ENCODE results near the gene CELA2A. TPM values are rescaled to one million over a fixed set of nuclear protein-coding genes. Genes with fewer than 3 reads are reported as not detected.
A peak's percentile ranks its signal among the peaks of the same experiment; 100 is the strongest.
"Not testable (repeated sequence)": the region's sequence is repeated elsewhere in the genome, so short reads cannot be mapped to it uniquely, and the experiment has no call there.

Gene CELA2A
- total and polyA plus RNA-seq, 4 donors: 0.63 to 1.8 (median 1.3) TPM; not detected in 1

DNA sequence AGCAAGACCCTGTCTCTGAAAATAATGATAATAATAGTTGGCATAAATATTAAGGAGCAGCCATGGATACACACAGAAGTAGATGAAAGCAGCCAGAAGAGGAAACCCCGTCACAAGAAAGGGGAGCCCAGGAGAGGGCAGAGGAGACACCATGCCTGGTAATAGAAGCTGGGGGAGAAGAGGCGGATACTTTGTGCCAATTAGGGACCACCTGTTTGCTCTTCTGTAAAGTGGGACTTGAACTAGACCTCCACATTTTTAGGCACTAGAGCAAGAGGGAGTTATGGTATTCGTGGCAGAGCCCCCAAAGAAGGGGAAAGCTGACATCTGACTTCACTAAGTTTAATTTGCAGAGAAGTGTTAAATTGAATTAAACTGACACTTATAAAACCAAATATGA, 31.8 kb downstream of the CELA2A start:
- Histone ChIP-seq H3K27ac (ENCODE audit: low read depth in 1 of 2, low read length in 2 of 2) (no peak overlapping the region), H3K36me3 (ENCODE audit: control insufficient read depth in 1 of 2, insufficient read depth in 2 of 2, low read length in 1 of 2) (peaks cover 0 to 3% of the 10 kb centered on the region in 2 donors), H3K27me3 (ENCODE audit: control insufficient read depth in 1 of 2, insufficient read depth in 2 of 2, low read length in 1 of 2) (no peaks in the 10 kb centered on the region), H3K4me1 (ENCODE audit: control insufficient read depth in 1 of 2, insufficient read depth in 2 of 2, low read length in 2 of 2) (no peaks in the 10 kb centered on the region), H3K9me3 (ENCODE audit: control insufficient read depth, low read length) (no peaks in the 10 kb centered on the region), H3K4me3 (ENCODE audit: low read length in 2 of 2) (no peak overlapping the region)
- no peak for DNase-seq
- no peak for ATAC-seq (ENCODE audit: low FRiP score)
- intact Hi-C loops (cut with DNase I): no loop called here
- 92 to 94% methylated on average over 3 of the region's 3 CpGs for WGBS, 2 donors

DNA sequence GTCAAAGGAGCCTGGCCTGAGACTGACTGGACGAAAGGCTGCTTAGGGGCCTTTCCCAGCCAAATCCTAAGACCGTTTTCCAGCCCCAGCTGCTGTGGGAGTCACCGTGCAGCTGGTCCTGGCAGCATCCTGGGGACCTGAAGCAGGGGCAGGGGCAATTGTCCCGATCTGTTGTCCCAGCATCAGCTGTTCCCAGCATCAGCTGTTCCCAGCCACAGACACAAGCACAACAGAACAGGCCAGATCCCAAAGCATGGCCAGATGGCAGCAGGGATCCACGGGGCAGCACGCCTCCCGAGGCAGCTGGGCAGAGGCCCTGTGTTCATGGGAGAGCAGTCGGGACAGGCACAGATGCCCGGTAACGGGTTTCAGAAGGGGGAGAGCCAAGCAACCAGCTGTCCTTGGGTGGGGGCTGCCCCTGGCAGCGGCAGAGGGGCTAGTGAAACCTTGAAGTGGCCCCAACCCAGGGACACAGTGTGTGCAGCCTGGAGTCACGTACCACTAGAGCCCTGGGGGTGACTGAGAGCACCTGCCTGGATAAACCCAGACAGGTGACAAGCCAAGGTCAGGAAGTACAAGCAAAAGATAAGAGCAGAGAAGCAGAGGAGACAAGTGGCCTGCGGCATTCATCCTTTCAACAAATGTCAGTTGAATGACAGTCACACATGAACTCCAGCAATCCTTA, 32.7 kb downstream of the CELA2A start:
- WGBS, 2 donors: 80 to 85% methylated on average over 11 to 13 of the region's 13 CpGs
- ATAC-seq (ENCODE audit: low FRiP score) (no peak), DNase-seq (no peak)
- intact Hi-C loops (cut with DNase I): no loop called here
- no peak overlapping the region for H3K4me3 ChIP-seq (ENCODE audit: low read length in 2 of 2)
- H3K9me3 ChIP-seq (ENCODE audit: control insufficient read depth, low read length): no peaks in the 10 kb centered on the region
- H3K27ac ChIP-seq (ENCODE audit: low read depth in 1 of 2, low read length in 2 of 2): no peak overlapping the region
- no peaks in the 10 kb centered on the region for H3K27me3 ChIP-seq (ENCODE audit: control insufficient read depth in 1 of 2, insufficient read depth in 2 of 2, low read length in 1 of 2)
- peaks cover 0 to 5% of the 10 kb centered on the region in 2 donors for H3K36me3 ChIP-seq (ENCODE audit: control insufficient read depth in 1 of 2, insufficient read depth in 2 of 2, low read length in 1 of 2)
- no peaks in the 10 kb centered on the region for H3K4me1 ChIP-seq (ENCODE audit: control insufficient read depth in 1 of 2, insufficient read depth in 2 of 2, low read length in 2 of 2)

DNA sequence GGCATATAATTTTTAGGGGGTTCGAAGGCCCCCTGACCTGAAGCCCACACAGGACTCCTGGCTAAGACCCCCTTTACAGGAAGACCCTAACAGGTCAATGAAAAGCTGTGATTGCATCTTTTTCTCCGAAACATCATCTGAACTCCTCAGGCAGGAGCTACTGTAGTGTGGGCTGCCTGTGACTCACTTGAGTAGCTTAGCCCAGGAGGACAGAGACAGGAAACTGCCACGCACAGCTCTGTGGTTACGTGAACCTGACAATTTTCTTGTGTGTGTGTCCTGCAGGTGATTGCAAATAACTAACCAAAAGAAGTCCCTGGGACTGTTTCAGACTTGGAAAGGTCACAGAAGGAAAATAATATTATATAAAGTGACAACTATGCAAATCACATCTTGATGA, 34.5 kb downstream of the CELA2A start:
- H3K9me3 ChIP-seq (ENCODE audit: control insufficient read depth, low read length); H3K27me3 ChIP-seq (ENCODE audit: control insufficient read depth in 1 of 2, insufficient read depth in 2 of 2, low read length in 1 of 2); H3K27ac ChIP-seq (ENCODE audit: low read depth in 1 of 2, low read length in 2 of 2); ATAC-seq (ENCODE audit: low FRiP score); intact Hi-C loops (cut with DNase I); DNase-seq; H3K4me3 ChIP-seq (ENCODE audit: low read length in 2 of 2); H3K36me3 ChIP-seq (ENCODE audit: control insufficient read depth in 1 of 2, insufficient read depth in 2 of 2, low read length in 1 of 2); H3K4me1 ChIP-seq (ENCODE audit: control insufficient read depth in 1 of 2, insufficient read depth in 2 of 2, low read length in 2 of 2): not testable (repeated sequence)
- WGBS, 2 donors: 93 to 96% methylated on average over 4 of the region's 4 CpGs

DNA sequence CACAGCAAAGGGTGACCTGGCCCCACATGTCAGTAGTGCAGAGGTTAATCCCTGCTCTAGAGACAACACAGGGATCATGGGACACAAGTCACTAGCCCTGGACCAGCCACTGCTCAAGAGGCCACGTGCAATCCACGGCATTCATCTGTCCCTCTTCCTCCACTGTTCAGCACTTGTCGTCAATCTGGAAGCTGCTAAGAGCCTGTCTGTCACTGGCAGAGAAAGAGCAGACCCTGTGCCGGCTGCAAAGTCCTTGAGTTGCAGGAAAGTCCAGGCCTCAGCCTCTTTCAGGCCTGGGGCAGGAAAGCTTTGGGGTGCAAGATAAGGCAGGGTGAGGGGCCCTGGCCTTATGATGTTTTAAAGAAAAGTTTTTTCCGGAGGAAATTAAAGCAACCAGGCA, 36.1 kb downstream of the CELA2A start:
- 72 to 78% methylated on average over 5 of the region's 5 CpGs for WGBS, 2 donors
- no peak overlapping the region for H3K27ac ChIP-seq (ENCODE audit: low read depth in 1 of 2, low read length in 2 of 2)
- H3K9me3 ChIP-seq (ENCODE audit: control insufficient read depth, low read length): no peaks in the 10 kb centered on the region
- ATAC-seq (ENCODE audit: low FRiP score) (no peak), DNase-seq (no peak)
- H3K27me3 ChIP-seq (ENCODE audit: control insufficient read depth in 1 of 2, insufficient read depth in 2 of 2, low read length in 1 of 2): no peaks in the 10 kb centered on the region
- no peak overlapping the region for H3K4me3 ChIP-seq (ENCODE audit: low read length in 2 of 2)
- intact Hi-C loops (cut with DNase I): no loop called here
- no peaks in the 10 kb centered on the region for H3K4me1 ChIP-seq (ENCODE audit: control insufficient read depth in 1 of 2, insufficient read depth in 2 of 2, low read length in 2 of 2)
- peaks cover 0 to 7% of the 10 kb centered on the region in 2 donors for H3K36me3 ChIP-seq (ENCODE audit: control insufficient read depth in 1 of 2, insufficient read depth in 2 of 2, low read length in 1 of 2)

DNA sequence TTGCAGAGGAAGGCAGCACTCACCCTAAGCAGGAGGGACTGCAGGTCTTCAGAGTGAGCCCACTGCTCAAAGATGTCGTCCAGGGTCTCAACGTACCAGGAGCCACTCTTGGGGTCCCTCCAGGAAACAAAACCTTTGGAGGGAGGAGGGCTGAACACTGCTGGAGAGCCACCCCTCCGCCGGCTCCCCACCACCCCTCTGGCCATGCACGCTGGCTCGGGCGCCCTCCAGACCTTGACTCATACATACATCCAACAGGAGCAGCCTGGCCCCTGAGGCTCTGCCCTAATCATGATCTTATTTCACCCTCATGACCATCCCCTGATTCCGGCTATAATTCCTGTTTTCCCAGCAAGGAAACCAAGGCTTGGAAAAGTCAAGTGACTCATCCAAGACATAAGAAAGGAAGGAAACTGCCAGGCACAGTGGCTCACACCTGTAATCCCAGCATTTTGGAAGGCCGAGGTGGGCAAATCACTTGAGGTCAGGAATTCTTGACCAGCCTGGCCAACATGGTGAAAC, 37.4 kb downstream of the CELA2A start:
- Histone ChIP-seq H3K27ac (ENCODE audit: low read depth in 1 of 2, low read length in 2 of 2) (no peak overlapping the region), H3K36me3 (ENCODE audit: control insufficient read depth in 1 of 2, insufficient read depth in 2 of 2, low read length in 1 of 2) (peaks cover 0 to 7% of the 10 kb centered on the region in 2 donors), H3K27me3 (ENCODE audit: control insufficient read depth in 1 of 2, insufficient read depth in 2 of 2, low read length in 1 of 2) (no peaks in the 10 kb centered on the region), H3K4me1 (ENCODE audit: control insufficient read depth in 1 of 2, insufficient read depth in 2 of 2, low read length in 2 of 2) (no peaks in the 10 kb centered on the region), H3K4me3 (ENCODE audit: low read length in 2 of 2) (no peak overlapping the region), H3K9me3 (ENCODE audit: control insufficient read depth, low read length) (no peaks in the 10 kb centered on the region)
- DNase-seq: no peak
- ATAC-seq (ENCODE audit: low FRiP score): no peak
- intact Hi-C loops (cut with DNase I): no loop called here
- 93 to 97% methylated on average over 9 of the region's 9 CpGs for WGBS, 2 donors

DNA sequence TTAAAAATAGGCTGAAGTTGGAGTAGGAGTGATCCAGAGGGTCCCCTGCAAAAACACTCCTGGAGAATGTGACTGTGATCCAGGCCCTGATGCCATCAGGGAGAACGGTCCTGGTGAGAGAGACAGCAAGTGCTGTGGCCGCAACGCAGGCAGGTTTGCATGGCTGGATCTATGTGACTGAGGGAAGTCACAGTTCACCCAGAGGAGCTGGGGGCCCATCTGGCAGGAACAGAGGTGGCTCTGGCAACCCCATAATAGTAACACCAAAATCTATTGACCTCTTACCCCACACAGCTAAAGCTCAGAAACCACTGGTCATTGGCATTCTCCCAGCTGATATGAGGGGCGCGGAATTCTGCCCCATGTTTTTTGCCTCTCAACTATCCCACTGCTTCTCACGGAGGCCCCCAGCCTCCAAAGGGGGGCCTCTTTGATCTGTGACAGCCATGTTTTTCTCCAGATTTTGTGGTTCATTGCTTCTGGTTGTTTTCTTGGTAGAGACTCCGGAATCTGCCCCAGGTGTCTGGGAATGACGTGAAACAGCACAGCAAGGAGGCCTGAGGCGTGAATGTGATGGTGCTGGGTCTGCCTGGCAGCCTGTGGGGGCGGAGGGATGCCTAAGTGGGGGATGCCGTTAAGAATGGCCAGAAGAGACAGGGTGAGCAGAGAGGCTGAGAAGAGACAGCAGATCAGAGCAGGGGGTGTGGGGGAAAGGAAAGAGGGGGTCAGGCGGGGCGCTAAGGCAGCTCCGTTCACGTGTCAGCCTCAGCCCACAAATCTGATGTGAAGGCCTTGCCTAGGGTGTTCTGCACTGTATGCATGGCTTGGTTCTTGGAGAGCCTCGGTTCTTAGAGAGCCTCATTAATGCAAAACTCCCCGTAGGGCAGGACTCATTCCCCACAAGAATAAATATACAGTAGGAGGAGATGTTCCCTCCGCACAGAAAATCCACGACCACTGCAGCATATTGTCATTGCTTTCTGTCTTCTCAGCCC, 43.9 kb downstream of the CELA2A start:
- Histone ChIP-seq H3K4me3 (ENCODE audit: low read length in 2 of 2) (no peak overlapping the region), H3K36me3 (ENCODE audit: control insufficient read depth in 1 of 2, insufficient read depth in 2 of 2, low read length in 1 of 2) (peaks cover 0 to 4% of the 10 kb centered on the region in 2 donors), H3K4me1 (ENCODE audit: control insufficient read depth in 1 of 2, insufficient read depth in 2 of 2, low read length in 2 of 2) (no peaks in the 10 kb centered on the region), H3K27me3 (ENCODE audit: control insufficient read depth in 1 of 2, insufficient read depth in 2 of 2, low read length in 1 of 2) (no peaks in the 10 kb centered on the region), H3K9me3 (ENCODE audit: control insufficient read depth, low read length) (no peaks in the 10 kb centered on the region), H3K27ac (ENCODE audit: low read depth in 1 of 2, low read length in 2 of 2) (no peak overlapping the region)
- DNase-seq (no peak), ATAC-seq (ENCODE audit: low FRiP score) (no peak)
- intact Hi-C loops (cut with DNase I): no loop called here
- WGBS, 2 donors: 81 to 86% methylated on average over 19 of the region's 19 CpGs

DNA sequence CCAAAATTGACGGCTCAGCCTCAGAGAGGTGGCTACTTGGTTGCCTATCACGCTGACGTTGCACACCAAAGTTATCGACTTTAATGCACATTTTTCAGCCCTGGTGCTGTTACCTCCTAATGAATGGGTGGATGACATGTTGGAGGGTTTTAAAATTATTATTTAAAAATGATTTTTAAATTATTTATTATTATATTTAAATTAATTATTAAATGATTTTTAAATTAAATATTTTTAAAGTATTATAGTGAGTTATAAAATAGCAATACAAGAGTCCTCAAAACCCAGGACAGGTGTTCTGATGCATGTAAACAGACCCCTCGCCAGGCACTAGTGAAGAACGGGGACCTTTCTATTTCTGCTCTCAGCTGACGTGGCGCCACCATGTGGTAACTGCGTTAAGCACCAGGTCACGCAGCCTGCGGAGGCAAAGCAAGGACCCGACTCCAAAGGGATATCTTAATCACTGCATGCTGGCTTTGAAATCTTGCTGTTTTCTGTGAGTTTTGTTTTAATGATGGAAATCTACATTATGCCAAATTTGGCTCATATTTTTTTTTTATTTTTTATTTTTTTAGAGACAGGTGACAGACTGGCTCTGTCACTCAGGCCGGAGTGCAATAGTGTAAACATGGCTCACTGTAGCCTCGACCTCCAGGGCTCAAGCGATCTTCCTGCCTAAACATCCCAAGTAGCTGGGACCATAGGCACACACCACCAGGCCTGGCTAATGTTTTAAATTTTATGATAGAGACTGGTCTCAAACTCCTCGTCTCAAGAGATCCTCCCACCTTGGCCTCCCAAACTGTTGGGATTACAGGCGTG, 44.9 kb downstream of the CELA2A start:
- DNase-seq (peak in 1 of 2 donors; percentile 57), ATAC-seq (ENCODE audit: low FRiP score) (no peak)
- H3K4me3 ChIP-seq (ENCODE audit: low read length in 2 of 2): no peak overlapping the region
- WGBS, 2 donors: 81% methylated on average over 17 of the region's 17 CpGs
- no peaks in the 10 kb centered on the region for H3K9me3 ChIP-seq (ENCODE audit: control insufficient read depth, low read length)
- H3K4me1 ChIP-seq (ENCODE audit: control insufficient read depth in 1 of 2, insufficient read depth in 2 of 2, low read length in 2 of 2): no peaks in the 10 kb centered on the region
- no peaks in the 10 kb centered on the region for H3K27me3 ChIP-seq (ENCODE audit: control insufficient read depth in 1 of 2, insufficient read depth in 2 of 2, low read length in 1 of 2)
- H3K27ac ChIP-seq (ENCODE audit: low read depth in 1 of 2, low read length in 2 of 2): no peak overlapping the region
- intact Hi-C loops (cut with DNase I): no loop called here
- H3K36me3 ChIP-seq (ENCODE audit: control insufficient read depth in 1 of 2, insufficient read depth in 2 of 2, low read length in 1 of 2): peaks cover 0 to 5% of the 10 kb centered on the region in 2 donors

DNA sequence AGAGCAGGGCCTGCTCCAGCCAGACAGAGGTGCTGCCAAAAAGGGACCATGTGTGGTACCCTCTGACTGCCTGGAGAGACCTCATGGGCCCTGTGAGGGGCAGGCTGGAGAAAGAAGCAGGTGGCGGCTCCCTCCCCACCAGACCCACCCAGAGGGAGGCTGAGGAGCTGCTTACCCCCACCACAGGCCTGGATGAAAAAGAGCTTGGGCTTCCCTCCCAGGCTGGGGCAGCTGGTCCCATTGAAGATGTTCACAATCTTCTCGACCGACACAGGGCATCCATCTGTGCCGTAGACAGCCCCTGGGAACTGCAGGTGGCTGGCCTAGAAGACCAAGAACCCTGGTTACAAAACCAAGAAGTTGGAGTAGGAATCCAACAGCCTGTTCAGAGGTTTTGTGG, 47.9 kb downstream of the CELA2A start:
- 93 to 95% methylated on average over 4 of the region's 4 CpGs for WGBS, 2 donors
- Histone ChIP-seq H3K4me1 (ENCODE audit: control insufficient read depth in 1 of 2, insufficient read depth in 2 of 2, low read length in 2 of 2) (no peaks in the 10 kb centered on the region), H3K27ac (ENCODE audit: low read depth in 1 of 2, low read length in 2 of 2) (no peak overlapping the region), H3K36me3 (ENCODE audit: control insufficient read depth in 1 of 2, insufficient read depth in 2 of 2, low read length in 1 of 2) (peaks cover 0 to 6% of the 10 kb centered on the region in 2 donors), H3K9me3 (ENCODE audit: control insufficient read depth, low read length) (no peaks in the 10 kb centered on the region), H3K27me3 (ENCODE audit: control insufficient read depth in 1 of 2, insufficient read depth in 2 of 2, low read length in 1 of 2) (no peaks in the 10 kb centered on the region), H3K4me3 (ENCODE audit: low read length in 2 of 2) (no peak overlapping the region)
- intact Hi-C loops (cut with DNase I): no loop called here
- DNase-seq (peak in 1 of 2 donors; percentile 51), ATAC-seq (ENCODE audit: low FRiP score) (no peak)
